HG02884 (cell line): ENCODE results near the gene CYP2B6.
"Not testable (repeated sequence)": the region's sequence is repeated elsewhere in the genome, so short reads cannot be mapped to it uniquely, and the experiment has no call there.

Source experiments
- ATAC-seq: cut with Tn5 transposase; IDR thresholded peaks from one replicate; pipeline ENCODE4 v1.9.1; 2021; ENCODE audit warnings: mild to moderate bottlenecking, moderate library complexity; ENCODE audit not compliant: unreplicated experiment

Gene CYP2B6

GRCh38 chr19:40979759-40980158 lies 11.3 kb upstream of the CYP2B6 start:
- not testable (repeated sequence) for ATAC-seq

DNA sequence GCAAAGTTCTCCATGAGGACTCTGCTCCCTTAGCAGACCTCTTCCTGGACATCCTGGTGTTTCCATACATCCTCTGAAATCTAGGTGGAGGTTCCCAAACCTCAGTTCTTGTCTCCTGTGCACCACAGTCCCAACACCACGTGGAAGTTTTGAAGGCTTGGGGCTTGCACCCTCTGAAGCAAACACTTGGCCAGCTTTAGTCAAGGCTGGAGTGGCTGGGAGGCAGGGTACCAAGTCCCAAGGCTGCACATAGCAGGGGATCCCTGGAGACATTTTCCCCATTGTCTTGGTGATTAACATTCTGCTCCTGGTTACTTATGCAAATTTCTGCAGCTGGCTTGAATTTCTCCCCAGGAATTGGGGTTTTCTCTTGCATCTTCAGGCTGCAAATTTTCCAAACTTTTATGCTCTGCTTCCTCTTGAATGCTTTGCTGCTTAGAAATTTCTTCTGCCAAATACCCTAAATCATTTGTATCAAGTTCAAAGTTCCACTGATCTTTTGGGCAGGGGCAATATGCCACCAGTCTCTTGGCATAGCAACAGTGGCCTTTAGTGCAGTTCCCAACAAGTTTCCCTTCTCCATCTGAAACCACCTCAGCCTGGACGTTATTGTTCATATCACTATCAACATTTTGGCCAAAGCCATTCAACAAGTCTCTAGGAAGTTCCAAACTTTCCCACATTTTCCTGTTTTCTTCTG lies 10.2 kb upstream of the CYP2B6 start:
- ATAC-seq = not testable (repeated sequence)

DNA sequence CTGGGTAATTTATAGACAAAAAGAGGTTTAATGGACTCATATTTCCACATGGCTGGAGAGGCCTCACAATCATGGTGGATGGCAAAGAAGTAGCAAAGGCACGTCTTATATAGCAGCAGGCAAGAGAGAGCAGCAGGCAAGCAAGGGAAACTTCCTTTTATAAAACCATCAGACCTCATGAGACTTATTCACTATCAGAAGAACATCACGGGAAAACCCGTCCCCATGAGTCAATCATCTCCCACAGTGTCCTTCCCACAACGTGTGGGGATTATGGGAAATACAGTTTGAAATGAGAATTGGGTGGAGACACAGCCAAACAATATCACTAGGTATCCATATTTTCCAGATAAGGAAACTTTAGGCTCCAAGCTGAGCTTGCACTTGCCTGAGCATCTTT lies 9.5 kb upstream of the CYP2B6 start:
- ATAC-seq = no peak

- no peak for ATAC-seq
These were observed 8.4 kb upstream of the CYP2B6 start for GRCh38 chr19:40982594-40983101.

DNA sequence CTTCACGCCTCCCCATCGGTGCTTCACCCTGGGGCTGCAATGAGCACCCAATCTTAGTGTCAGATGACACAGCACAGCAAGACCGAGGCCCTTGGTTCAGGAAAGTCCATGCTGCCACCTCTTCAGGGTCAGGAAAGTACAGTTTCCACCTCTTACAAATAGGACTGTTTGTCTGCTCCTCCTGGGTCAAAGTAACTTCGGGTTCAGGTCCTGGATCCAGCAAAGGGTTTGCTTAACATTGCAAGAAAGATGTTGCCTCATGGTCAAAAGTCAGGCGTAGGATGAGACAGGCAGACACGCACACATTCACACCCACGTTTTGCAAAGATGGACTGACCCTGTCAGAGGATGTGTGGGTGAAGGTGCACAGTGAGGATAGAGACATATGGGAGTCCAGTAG lies 1.6 kb upstream of the CYP2B6 start:
- ATAC-seq = no peak

DNA sequence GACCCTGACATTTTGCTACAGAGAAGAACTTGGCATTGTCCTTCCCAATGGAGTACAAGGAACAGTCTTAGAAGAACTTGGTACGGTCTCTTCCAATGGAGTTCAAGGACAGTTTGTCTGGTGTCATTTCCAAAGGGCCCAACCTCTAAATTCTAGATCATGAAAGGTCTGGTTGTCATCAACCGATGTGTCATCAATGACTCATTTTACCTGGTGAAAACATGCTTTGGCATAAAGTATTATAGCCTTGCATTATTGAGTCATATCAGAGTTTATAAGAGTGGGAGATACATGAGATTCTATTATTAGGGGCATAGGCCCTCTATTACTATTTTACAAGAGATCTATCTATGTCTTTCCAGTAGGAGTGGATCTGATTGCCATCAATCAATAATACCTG lies 4.3 kb downstream of the CYP2B6 start:
- no peak for ATAC-seq

- not testable (repeated sequence) for ATAC-seq
These were observed 7.9 kb downstream of the CYP2B6 start for GRCh38 chr19:40999018-40999417.

DNA sequence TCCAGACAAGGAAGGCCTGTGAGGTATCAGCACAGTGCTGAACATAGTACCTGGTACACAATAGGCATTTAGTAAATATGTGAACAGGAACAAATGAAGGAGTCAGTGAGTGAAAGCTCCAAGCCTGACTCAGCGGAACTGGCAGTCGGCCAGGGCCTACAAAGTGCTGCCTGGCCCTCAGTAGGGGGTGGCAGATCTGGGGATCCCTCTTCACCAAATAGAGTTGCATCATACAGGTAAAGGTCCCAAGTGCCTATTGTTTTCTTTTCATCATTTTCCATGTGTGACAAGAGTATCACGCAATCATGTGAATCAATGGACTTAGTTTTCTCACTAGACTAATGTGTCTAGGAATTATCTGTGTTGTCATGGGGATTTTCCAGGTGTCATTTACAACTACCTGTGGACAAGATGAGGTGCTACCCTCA lies 9.2 kb downstream of the CYP2B6 start:
- ATAC-seq = no peak

- no peak for ATAC-seq
These were observed 10.3 kb downstream of the CYP2B6 start for GRCh38 chr19:41001243-41001971.

DNA sequence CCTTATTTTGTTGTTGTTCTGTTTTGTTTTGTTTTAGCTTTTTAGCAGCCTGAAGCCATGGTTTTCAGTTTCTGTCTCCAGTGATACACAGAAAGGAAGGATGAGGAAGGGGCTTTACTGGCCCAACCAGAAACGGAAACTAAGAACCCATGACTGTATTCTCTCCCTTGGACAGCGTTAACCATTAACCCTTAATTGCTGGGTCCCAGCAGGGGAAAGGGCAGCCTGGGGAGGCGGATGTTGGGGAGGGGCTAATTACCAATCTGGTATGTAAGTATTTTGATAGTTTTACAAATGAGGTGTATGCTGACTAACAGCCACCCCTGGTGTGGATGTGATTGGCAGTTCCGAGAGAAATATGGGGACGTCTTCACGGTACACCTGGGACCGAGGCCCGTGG lies 12.6 kb downstream of the CYP2B6 start:
- ATAC-seq = not testable (repeated sequence)

DNA sequence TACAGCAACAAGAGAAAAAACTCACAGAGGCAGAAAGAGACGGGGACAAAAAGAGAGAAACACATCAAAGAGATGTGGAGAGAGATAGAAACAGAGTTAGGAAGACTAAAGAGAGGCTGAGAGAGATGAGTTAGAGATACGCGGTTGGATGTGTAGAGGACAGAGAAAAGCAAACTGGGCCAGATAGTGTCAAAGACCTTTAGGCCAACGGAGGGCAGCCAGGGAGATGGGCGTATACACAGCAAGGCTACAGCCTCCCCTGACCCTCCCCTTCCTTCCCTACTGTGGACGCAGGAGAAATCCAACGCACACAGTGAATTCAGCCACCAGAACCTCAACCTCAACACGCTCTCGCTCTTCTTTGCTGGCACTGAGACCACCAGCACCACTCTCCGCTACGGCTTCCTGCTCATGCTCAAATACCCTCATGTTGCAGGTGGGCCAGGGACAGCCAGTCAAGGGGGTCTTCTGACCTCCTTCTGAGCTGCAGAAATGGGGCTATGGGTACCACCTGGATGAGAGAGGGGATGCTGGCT lies 18.7 kb downstream of the CYP2B6 start:
- ATAC-seq = no peak

DNA sequence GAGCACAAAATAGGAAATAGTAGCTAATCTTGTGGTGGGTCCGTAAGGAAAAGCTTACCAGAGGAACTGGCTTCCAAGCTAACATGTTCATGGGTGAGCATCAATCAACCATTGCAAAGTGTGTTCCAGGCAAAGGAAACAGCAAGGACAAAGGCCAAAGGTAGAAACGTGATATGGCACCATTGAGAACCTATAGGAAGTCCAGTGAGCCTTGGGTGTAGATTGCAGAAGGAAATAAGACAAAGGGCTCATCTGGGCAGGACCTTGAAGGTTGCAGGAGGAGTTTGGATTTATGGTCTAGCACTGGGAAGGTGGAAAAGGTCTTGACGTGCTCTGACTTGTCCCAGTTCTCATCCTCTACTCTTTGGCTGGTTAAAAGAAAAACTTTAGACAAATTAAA lies 22.3 kb downstream of the CYP2B6 start:
- no peak for ATAC-seq

DNA sequence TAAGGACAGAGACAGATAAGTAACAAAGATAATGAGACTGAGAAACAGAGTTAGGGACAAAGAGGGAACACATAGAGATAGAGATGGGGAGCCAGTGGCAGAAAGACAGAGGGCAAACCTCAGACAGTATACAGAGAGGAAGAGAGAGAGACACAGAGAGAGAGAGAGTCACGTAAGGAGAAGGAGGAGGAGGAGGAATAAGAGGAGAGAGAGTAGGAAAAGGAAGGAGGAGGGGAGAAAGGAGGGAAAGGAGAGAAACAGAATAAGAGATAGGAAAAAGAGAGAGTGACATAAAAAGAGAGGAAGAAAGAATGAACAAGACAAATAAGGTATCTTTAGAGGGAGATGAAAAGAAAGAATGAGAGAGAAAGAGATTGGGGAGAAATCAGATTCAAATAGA lies 23.6 kb downstream of the CYP2B6 start:
- no peak for ATAC-seq

DNA sequence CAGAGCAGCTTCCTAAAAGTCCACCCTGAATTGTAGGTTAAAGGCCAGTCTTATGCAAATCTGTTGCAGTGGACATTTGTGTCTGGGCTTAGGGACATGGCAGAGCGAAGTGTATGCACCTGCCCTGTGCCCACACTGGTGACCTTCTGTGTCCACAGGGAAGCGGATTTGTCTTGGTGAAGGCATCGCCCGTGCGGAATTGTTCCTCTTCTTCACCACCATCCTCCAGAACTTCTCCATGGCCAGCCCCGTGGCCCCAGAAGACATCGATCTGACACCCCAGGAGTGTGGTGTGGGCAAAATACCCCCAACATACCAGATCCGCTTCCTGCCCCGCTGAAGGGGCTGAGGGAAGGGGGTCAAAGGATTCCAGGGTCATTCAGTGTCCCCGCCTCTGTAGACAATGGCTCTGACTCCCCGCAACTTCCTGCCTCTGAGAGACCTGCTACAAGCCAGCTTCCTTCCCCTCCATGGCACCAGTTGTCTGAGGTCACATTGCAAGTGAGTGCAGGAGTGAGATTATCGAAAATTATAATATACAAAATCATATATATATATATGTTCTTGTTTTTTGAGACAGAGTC lies 25.5 kb downstream of the CYP2B6 start:
- ATAC-seq = no peak

DNA sequence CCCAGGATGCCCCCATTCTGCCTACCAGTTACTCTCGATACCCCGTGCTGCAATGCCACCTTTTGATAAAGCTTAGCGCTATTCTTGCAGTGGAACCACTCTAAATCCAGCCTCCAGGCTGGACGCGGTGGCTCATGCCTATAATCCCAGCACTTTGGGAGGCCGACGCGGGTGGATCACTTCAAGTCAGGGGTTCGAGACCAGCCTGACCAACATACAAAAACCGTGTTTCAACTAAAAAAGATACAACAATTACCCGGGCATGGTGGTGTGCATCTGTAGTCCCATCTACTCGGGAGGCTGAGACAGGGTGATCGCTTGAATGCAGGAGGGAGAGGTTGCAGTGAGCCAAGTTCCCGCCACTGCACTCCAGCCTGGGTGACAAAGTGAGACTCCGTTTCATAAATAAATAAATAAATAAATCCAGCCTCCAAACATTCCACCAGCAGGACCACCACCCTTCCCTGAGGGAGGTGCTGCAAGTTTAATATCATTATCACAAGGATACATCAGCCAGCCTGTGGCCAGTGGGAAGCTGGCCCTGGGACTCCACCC lies 27.7 kb downstream of the CYP2B6 start:
- no peak for ATAC-seq

- no peak for ATAC-seq
These were observed 28.3 kb downstream of the CYP2B6 start for GRCh38 chr19:41019346-41019745.

DNA sequence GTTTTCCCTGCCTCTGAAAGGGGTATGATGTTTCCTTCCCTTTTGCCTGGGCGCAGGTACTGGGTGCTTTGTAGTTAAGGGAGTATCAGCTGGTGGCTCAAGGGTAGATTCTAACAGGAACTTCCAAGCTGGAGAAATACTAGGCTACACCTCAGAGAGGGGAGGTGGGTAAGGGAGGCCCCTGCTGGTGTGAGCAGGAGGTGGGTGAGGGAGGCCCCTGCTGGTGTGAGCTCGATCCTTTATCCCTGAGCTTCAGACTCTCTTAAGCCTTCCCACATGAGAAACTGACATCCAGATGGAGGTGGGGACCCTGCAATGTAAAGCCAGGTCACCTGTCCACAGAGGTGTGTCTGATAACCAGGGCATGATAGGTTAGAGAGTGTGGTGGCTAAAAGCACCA lies 32.1 kb downstream of the CYP2B6 start:
- no peak for ATAC-seq

DNA sequence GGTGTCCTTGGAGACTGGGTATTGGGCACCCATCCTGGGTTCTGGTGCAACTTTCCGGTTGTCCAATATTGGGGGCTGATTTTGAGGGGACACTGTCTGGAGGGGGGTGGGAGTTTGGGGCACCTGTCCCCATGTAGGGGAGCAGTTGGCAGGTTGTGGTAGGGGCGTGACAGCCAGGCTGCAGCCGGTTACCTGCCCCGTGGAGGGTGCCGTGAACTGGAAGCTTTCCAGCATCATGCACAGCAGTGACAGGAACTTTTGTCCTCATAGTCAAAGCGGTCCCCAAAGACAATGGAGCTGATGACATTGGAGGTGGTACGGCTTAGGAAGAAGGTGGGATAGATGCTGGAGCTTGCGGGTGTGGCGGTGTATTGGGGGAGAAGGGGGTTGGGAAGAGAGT lies 34.3 kb downstream of the CYP2B6 start:
- no peak for ATAC-seq

DNA sequence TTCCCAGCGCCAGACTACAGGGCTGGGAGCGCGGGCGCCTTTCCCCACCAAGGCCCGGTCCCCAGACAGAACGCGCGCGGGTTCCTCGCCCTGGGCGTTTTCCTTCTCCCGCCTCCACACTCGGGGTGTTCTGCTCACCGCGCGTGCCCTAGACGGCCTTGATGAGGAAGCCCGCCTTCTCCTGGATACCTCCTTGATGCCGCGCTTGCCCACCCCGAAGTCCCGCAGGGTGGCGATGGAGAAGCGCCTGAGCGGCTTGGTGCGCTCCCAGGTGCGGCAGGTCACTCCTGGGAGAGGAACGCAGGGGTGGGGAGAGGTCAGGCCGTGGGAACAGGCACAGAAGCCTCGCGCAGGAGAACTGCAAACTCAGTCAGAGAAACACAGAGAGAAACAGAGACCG lies 34.8 kb downstream of the CYP2B6 start:
- no peak for ATAC-seq

DNA sequence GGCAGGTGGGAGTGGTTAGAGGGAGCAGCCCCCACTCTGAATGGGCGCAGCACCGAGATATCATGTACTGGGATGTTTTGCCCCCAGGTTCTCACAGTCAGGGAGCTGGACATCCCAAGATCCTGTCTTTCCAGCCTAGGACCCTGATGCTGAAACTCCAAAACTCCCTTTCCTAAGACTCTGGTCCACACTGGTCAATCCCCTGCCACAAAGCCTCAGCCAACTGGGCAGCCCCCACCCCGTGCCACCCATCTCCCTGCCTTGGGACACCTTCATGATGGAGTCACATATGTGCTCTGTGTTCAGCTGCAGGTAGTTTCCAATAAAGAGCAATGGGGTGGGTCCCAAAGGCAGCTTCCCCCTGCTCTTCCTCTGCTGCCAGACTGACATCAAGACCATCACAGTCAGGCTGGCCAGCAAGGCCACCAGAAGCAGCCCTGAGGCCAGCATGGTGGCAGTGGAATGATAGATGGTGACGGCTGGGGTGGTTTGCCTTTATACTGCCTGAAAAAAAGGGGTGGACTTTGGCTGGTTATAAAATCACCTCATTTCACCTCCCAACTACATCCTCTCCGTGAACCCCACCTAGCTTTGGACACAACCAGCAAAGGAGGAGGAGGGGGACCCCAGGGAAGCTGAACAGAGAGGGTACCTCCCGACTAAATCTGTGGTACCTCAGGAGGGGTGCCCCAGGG lies 36.3 kb downstream of the CYP2B6 start:
- no peak for ATAC-seq
